ENCODE data around the gene DENND4A.

DNA sequence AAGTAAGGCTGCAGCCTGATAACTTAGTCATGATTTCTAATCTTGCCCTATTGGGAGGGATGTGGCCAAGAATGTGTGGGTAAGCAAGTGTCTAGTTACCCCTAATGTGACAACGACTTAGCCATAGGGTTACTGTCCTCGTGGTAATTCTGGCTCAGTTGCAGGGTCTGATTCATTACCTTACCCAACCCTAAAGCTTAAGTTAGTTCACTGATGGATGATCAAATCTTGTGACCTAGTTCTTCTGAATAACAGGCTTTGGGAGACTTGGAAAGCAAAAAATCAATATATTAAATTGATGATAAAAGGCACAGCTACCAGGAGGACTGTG, 179.5 kb downstream of the DENND4A start:
- no peak for TF ChIP-seq L3MBTL2 (IDR thresholded peaks at IDR 0.05)
- no peak for TF ChIP-seq CTCF (IDR thresholded peaks at IDR 0.05 in 2 of 3, conservative IDR thresholded peaks at IDR 0.05 in 1 of 3; ENCODE audit: insufficient read depth in 2 of 3, low read depth in 1 of 3, low read length in 3 of 3)
- TF ChIP-seq ILK (tag; IDR thresholded peaks at IDR 0.05; ENCODE audit: borderline replicate concordance, low read depth), result no peak
- TF ChIP-seq EHMT2 (IDR thresholded peaks at IDR 0.05), result no peak
- TF ChIP-seq MXI1 (IDR thresholded peaks at IDR 0.05; ENCODE audit: low read depth, low read length), result no peak
- TF ChIP-seq MAZ (CRISPR knock-in tag; conservative IDR thresholded peaks at IDR 0.05 in 1 of 2, IDR thresholded peaks at IDR 0.05 in 1 of 2), result no peak
